ENCODE measurements around the gene PRRC2C. TPM values are rescaled to one million over a fixed set of nuclear protein-coding genes. Genes with fewer than 3 reads are reported as not detected.
"Not testable (repeated sequence)": the region's sequence is repeated elsewhere in the genome, so short reads cannot be mapped to it uniquely, and the experiment has no call there.

Gene PRRC2C
- total and polyA plus RNA-seq, 2 experiments from 2014 or later, result 70.0 to 83.3 TPM

DNA sequence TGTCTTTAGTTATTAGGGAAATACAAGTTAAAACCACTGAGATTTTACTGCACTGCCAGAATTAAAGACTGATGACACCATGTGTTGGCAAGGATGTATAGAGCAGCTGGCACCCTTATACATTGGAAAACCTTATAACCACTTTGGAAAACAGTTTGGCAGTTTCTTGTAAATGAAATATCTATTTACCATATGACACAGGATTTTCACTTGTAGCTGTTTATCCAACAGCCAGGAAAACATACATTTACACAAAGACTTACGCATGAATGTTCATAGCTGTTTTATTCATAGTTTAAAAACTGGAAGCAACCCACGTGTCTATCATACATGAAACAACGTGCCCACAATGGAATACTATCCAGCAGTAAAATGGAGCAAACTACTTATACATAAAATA lies 45.3 kb downstream of the PRRC2C start:
- Histone ChIP-seq H3K4me1 (ENCODE audit: low read depth) (no peaks in the 10 kb centered on the region), H3K4me3 (no peak overlapping the region), H3K36me3 (peaks cover 82% of the 10 kb centered on the region), H3K9me3 (ENCODE audit: low read depth) (no peaks in the 10 kb centered on the region), H3K27me3 (no peaks in the 10 kb centered on the region), H3K27ac (no peak overlapping the region)
- no peak for DNase-seq (ENCODE audit: low read depth in 1 of 2, low spot score in 1 of 2)
- TF ChIP-seq, protein P1, sequence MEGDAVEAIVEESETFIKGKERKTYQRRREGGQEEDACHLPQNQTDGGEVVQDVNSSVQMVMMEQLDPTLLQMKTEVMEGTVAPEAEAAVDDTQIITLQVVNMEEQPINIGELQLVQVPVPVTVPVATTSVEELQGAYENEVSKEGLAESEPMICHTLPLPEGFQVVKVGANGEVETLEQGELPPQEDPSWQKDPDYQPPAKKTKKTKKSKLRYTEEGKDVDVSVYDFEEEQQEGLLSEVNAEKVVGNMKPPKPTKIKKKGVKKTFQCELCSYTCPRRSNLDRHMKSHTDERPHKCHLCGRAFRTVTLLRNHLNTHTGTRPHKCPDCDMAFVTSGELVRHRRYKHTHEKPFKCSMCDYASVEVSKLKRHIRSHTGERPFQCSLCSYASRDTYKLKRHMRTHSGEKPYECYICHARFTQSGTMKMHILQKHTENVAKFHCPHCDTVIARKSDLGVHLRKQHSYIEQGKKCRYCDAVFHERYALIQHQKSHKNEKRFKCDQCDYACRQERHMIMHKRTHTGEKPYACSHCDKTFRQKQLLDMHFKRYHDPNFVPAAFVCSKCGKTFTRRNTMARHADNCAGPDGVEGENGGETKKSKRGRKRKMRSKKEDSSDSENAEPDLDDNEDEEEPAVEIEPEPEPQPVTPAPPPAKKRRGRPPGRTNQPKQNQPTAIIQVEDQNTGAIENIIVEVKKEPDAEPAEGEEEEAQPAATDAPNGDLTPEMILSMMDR (IDR thresholded peaks at IDR 0.05; ENCODE audit: low read depth, low read length), result no peak

DNA sequence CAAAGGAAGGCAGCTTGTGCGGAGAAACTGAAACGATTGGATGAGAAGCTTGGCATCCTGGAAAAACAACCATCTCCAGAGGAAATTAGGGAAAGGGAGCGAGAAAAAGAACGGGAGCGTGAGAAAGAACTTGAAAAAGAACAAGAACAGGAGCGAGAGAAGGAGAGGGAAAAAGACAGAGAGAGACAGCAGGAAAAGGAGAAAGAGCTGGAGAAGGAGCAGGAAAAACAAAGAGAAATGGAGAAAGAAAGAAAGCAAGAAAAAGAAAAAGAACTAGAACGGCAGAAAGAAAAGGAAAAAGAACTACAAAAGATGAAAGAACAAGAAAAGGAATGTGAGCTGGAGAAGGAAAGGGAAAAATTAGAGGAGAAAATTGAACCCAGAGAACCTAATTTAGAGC lies 47.2 kb downstream of the PRRC2C start:
- no peak overlapping the region for H3K4me3 ChIP-seq
- H3K9me3 ChIP-seq (ENCODE audit: low read depth), result no peaks in the 10 kb centered on the region
- DNase-seq (ENCODE audit: low read depth in 1 of 2, low spot score in 1 of 2), result no peak
- H3K27ac ChIP-seq, result no peak overlapping the region
- peaks cover 92% of the 10 kb centered on the region for H3K36me3 ChIP-seq
- TF ChIP-seq, protein P1 (IDR thresholded peaks at IDR 0.05; ENCODE audit: low read depth, low read length), result no peak
- no peaks in the 10 kb centered on the region for H3K4me1 ChIP-seq (ENCODE audit: low read depth)
- H3K27me3 ChIP-seq, result no peaks in the 10 kb centered on the region

DNA sequence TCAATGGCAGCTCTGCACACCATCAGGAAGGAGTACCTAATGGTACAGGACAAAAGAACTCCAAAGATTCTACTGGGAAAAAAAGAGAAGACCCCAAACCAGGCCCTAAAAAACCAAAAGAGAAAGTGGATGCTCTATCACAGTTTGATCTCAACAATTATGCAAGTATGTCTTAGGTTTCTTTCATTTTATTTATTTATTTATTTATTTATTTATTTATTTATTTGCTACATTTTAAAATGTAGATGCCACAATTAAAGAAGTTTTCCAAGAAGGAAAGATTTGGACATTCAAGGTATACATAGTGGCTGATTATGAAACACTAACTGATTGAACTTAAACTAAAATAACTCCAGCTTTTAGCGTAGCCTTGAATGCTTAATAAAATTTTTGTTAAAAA lies 60.2 kb downstream of the PRRC2C start:
- no peaks in the 10 kb centered on the region for H3K9me3 ChIP-seq (ENCODE audit: low read depth)
- H3K4me3 ChIP-seq, result no peak overlapping the region
- H3K4me1 ChIP-seq (ENCODE audit: low read depth), result no peaks in the 10 kb centered on the region
- no peak overlapping the region for H3K27ac ChIP-seq
- no peaks in the 10 kb centered on the region for H3K27me3 ChIP-seq
- no peak for DNase-seq (ENCODE audit: low read depth in 1 of 2, low spot score in 1 of 2)
- TF ChIP-seq, protein P1 (IDR thresholded peaks at IDR 0.05; ENCODE audit: low read depth, low read length), result no peak
- peaks cover 72% of the 10 kb centered on the region for H3K36me3 ChIP-seq

DNA sequence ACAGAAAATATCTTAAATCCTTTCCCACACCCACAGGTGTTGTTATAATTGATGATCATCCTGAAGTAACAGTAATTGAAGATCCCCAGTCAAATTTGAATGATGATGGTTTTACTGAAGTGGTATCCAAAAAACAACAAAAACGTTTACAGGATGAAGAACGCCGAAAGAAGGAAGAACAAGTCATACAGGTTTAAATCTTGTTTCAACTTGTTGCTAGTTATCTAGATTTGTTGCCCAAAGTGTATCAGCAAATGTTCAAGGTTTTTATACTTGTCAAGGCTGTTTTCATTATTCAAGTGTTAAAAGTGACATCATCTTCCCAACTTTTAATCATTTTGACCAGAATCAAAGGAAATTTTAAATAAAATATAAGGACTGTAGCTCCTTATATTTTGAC lies 64.7 kb downstream of the PRRC2C start:
- DNase-seq (ENCODE audit: low read depth in 1 of 2, low spot score in 1 of 2), result no peak
- H3K27me3 ChIP-seq, result no peaks in the 10 kb centered on the region
- H3K9me3 ChIP-seq (ENCODE audit: low read depth), result no peaks in the 10 kb centered on the region
- H3K27ac ChIP-seq, result no peak overlapping the region
- TF ChIP-seq, protein P1 (IDR thresholded peaks at IDR 0.05; ENCODE audit: low read depth, low read length), result no peak
- peaks cover 42% of the 10 kb centered on the region for H3K36me3 ChIP-seq
- no peak overlapping the region for H3K4me3 ChIP-seq
- no peaks in the 10 kb centered on the region for H3K4me1 ChIP-seq (ENCODE audit: low read depth)

DNA sequence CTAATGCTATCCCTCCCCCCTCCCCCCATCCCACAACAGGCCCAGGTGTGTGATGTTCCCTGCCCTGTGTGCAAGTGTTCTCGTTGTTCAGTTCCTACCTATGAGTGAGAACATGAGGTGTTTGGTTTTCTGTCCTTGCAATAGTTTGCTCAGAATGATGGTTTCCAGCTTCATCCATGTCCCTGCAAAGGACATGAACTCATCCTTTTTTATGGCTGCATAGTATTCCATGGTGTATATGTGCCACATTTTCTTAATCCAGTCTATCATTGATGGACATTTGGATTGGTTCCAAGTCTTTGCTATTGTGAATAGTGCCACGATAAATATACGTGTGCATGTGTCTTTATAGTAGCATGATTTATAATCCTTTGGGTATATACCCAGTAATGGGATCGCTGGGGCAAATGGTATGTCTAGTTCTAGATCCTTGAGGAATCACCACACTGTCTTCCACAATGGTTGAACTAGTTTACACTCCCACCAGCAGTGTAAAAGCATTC lies 65.3 kb downstream of the PRRC2C start:
- not testable (repeated sequence) for H3K4me3 ChIP-seq; H3K27me3 ChIP-seq; H3K27ac ChIP-seq; H3K4me1 ChIP-seq (ENCODE audit: low read depth); DNase-seq (ENCODE audit: low read depth in 1 of 2, low spot score in 1 of 2); H3K9me3 ChIP-seq (ENCODE audit: low read depth)
- peaks cover 42% of the 10 kb centered on the region for H3K36me3 ChIP-seq

DNA sequence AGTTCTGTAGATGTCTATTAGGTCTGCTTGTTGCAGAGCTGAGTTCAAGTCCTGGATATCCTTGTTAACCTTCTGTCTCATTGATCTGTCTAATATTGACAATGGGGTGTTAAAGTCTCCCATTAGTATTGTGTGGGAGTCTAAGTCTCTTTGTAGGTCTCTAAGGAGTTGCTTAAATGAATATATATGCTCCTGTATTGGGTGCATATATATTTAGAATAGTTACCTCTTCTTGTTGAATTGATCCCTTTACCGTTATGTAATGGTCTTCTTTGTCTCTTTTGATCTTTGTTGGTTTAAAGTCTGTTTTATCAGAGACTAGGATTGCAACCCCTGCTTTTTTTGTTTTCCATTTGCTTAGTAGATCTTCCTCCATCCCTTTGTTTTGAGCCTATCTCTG lies 68.6 kb downstream of the PRRC2C start:
- H3K27me3 ChIP-seq; H3K9me3 ChIP-seq (ENCODE audit: low read depth); H3K27ac ChIP-seq; H3K4me3 ChIP-seq; H3K4me1 ChIP-seq (ENCODE audit: low read depth): not testable (repeated sequence)
- DNase-seq (ENCODE audit: low read depth in 1 of 2, low spot score in 1 of 2), result peak in 1 of 2 donors; percentile 38
- peaks cover 37% of the 10 kb centered on the region for H3K36me3 ChIP-seq

DNA sequence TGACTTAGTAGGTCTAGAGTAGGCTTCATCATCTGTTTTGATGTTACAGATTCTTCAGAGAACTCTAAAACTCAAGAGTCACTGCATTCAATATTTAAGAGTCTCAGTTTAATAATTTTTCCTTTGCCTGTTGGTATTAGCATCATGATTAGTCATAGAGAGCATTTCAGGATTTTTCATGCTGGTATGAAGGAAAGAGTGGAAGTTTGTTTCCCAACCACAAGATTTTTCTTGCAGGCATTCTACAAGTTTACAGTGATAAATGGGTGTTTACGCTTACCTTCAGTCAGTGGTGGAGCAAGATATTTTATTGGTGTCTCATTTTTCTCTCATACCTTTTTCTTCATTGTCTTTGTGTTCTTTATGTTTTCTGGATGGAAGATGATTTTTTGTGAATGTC lies 78.3 kb downstream of the PRRC2C start:
- H3K27ac ChIP-seq, result no peak overlapping the region
- DNase-seq (ENCODE audit: low read depth in 1 of 2, low spot score in 1 of 2), result peak in 1 of 2 donors; percentile 17
- H3K27me3 ChIP-seq, result no peaks in the 10 kb centered on the region
- H3K4me3 ChIP-seq, result no peak overlapping the region
- H3K9me3 ChIP-seq (ENCODE audit: low read depth), result no peaks in the 10 kb centered on the region
- peaks cover 5% of the 10 kb centered on the region for H3K4me1 ChIP-seq (ENCODE audit: low read depth)
- peaks cover 71% of the 10 kb centered on the region for H3K36me3 ChIP-seq
- TF ChIP-seq, protein P1 (IDR thresholded peaks at IDR 0.05; ENCODE audit: low read depth, low read length), result no peak

All from cardiac muscle cell (in vitro differentiated cells and primary cell).